HCT116 (cell line): ENCODE data around the gene RSPO1. TPM values are rescaled to one million over a fixed set of nuclear protein-coding genes. Genes with fewer than 3 reads are reported as not detected.

Experiments used
- ATAC-seq: fragments of 200-7000 bp; cut with Tn5 transposase; 2 replicates; pipeline ENCODE4 v1.9.1; 2020; ENCODE audit warnings: mild to moderate bottlenecking, moderate library complexity
- BruUV-seq: library from RNA; stranded (reverse); fragments of 400-500 nt; replicated peaks from 2 replicates; lab custom pipeline; 2021; lab: Mats Ljungman, UMichigan
- CTCF ChIA-PET: fragments of 300-600 bp; sonication (Branson Sonifier 250); formaldehyde crosslinking; loops from one replicate; lab custom pipeline; 2021; ENCODE audit warnings: antibody characterized with exemption; lab: Charles Lee
- POLR2A ChIA-PET: fragments of 300-600, 350-600 bp; sonication (Branson Sonifier 250); formaldehyde crosslinking; loops from one replicate; lab custom pipeline; 2021; ENCODE audit warnings: antibody characterized with exemption; lab: Charles Lee
- RAD21 ChIA-PET, 2 experiments: fragments of 300-600 bp; sonication (Branson Sonifier 250); formaldehyde crosslinking; loops; one replicate each; lab custom pipeline; 2023; ENCODE audit warnings: low total read pairs in 2 of 2; ENCODE audit not compliant: uncharacterized antibody in 2 of 2, unreplicated experiment in 2 of 2, low non-redundant PET in 1 of 2; lab: Charles Lee
- DNase-seq: peaks from one replicate; pipeline ENCODE4 v3.0.0-alpha.2; 2010; ENCODE audit warnings: low read depth, low spot score
- H2AFZ ChIP-seq: fragments of 200-600 bp; shearing (Covaris generic), sonication (generic); 2 replicates; pipeline ENCODE4 v1.6.1; 2017; ENCODE audit warnings: low read depth, mixed run types, mixed read lengths, antibody characterized with exemption, low read length; ENCODE audit not compliant: poor library complexity, severe bottlenecking
- H3K27ac ChIP-seq: 2 replicates; pipeline ENCODE4 v1.5.1; 2012; ENCODE audit warnings: low read depth, low read length
- H3K27me3 ChIP-seq: fragments of 200-600 bp; sonication (generic); 2 replicates; pipeline ENCODE4 v1.6.1; 2016; ENCODE audit warnings: mixed run types, low read length, mixed read lengths; ENCODE audit not compliant: insufficient read depth
- H3K36me3 ChIP-seq, 2 experiments: fragments of 200-500 bp in 1 of 2; fragments of 200-600 bp in 1 of 2; sonication (Bioruptor generic) in 1 of 2; sonication (generic) in 1 of 2; 2 replicates each; pipeline versions ENCODE4 v1.5.1 to v1.6.1; 2014 to 2016; ENCODE audit warnings: low read length in 2 of 2, inconsistent platforms in 1 of 2, mixed read lengths in 1 of 2, mixed run types in 1 of 2; ENCODE audit not compliant: insufficient read depth in 2 of 2, control insufficient read depth in 1 of 2
- H3K4me1 ChIP-seq, 2 experiments: fragments of 200-600 bp in 1 of 2; sonication (generic) in 1 of 2; 2 replicates each; pipeline versions ENCODE4 v1.5.1 to v1.6.1; 2012 to 2017; ENCODE audit warnings: low read length in 2 of 2, inconsistent platforms in 1 of 2, mild to moderate bottlenecking in 1 of 2, mixed read lengths in 1 of 2, mixed run types in 1 of 2, moderate library complexity in 1 of 2; ENCODE audit not compliant: insufficient read depth in 2 of 2, control insufficient read depth in 1 of 2
- H3K4me2 ChIP-seq: fragments of 200-600 bp; sonication (generic); 2 replicates; pipeline ENCODE4 v1.6.1; 2017; ENCODE audit warnings: mixed run types, low read length, mixed read lengths
- H3K4me3 ChIP-seq, 2 experiments: fragments of 200-600 bp in 1 of 2; sonication (generic) in 1 of 2; replicated peaks in 1 of 2; 2 replicates each; pipeline ENCODE4 v1.5.1; 2011 to 2016; ENCODE audit warnings: low read length in 2 of 2, control low read depth in 1 of 2, low read depth in 1 of 2, mild to moderate bottlenecking in 1 of 2, mixed read lengths in 1 of 2, mixed run types in 1 of 2
- H3K79me2 ChIP-seq: fragments of 200-600 bp; sonication (generic); 2 replicates; pipeline ENCODE4 v1.6.1; 2017; ENCODE audit warnings: mild to moderate bottlenecking, mixed run types, low read length, moderate library complexity, mixed read lengths; ENCODE audit not compliant: insufficient read depth
- H3K9ac ChIP-seq: fragments of 200-600 bp; sonication (generic); 2 replicates; pipeline ENCODE4 v1.6.1; 2016; ENCODE audit warnings: low read length, mixed read lengths
- H3K9me2 ChIP-seq: fragments of 200-600 bp; sonication (generic), shearing (Covaris generic); 2 replicates; pipeline ENCODE4 v1.6.1; 2017; ENCODE audit warnings: mixed run types, mild to moderate bottlenecking, moderate library complexity; ENCODE audit not compliant: insufficient read depth
- H3K9me3 ChIP-seq, 2 experiments: fragments of 200-500 bp in 1 of 2; fragments of 200-600 bp in 1 of 2; sonication (Bioruptor generic) in 1 of 2; sonication (generic) in 1 of 2; 2 replicates each; pipeline ENCODE4 v1.6.1; 2014 to 2017; ENCODE audit warnings: low read length in 2 of 2, mixed read lengths in 2 of 2, inconsistent platforms in 1 of 2, low read depth in 1 of 2, mild to moderate bottlenecking in 1 of 2, mixed run types in 1 of 2, moderate library complexity in 1 of 2; ENCODE audit not compliant: control insufficient read depth in 1 of 2, insufficient read depth in 1 of 2
- H4K20me1 ChIP-seq: fragments of 200-600 bp; sonication (generic), shearing (Covaris generic); 2 replicates; pipeline ENCODE4 v1.6.1; 2017; ENCODE audit warnings: mixed run types, mild to moderate bottlenecking, moderate library complexity; ENCODE audit not compliant: insufficient read depth
- CEBPB ChIP-seq: IDR thresholded peaks from 2 replicates; pipeline ENCODE4 v1.6.1; 2012; ENCODE audit warnings: low read depth
- ELF1 ChIP-seq: IDR thresholded peaks from 2 replicates; pipeline ENCODE4 v1.6.1; 2012; ENCODE audit warnings: low read depth, borderline replicate concordance
- EZH2 ChIP-seq: fragments of 200-600 bp; sonication (generic); IDR thresholded peaks from 2 replicates; pipeline ENCODE4 v1.6.1; 2017; ENCODE audit warnings: antibody characterized with exemption, mixed run types
- FOSL1 ChIP-seq: IDR thresholded peaks from 2 replicates; pipeline ENCODE4 v1.6.1; 2012; ENCODE audit warnings: low read depth
- JUND ChIP-seq: IDR thresholded peaks from 2 replicates; pipeline ENCODE4 v1.6.1; 2012
- POLR2A ChIP-seq: IDR thresholded peaks from 2 replicates; pipeline ENCODE4 v1.7.0; 2011; ENCODE audit warnings: borderline replicate concordance; ENCODE audit not compliant: insufficient read depth, insufficient read length; ENCODE audit errors: extremely low read depth
- SIN3A ChIP-seq: IDR thresholded peaks from 2 replicates; pipeline ENCODE4 v1.6.1; 2012; ENCODE audit warnings: low read depth
- SP1 ChIP-seq: IDR thresholded peaks from 2 replicates; pipeline ENCODE4 v1.6.1; 2012; ENCODE audit warnings: low read depth
- YY1 ChIP-seq: IDR thresholded peaks from 2 replicates; pipeline ENCODE4 v1.6.1; 2011; ENCODE audit warnings: low read length, low read depth, moderate library complexity, mild to moderate bottlenecking; ENCODE audit not compliant: insufficient replicate concordance; ENCODE audit errors: extremely low read depth
- intact Hi-C: fragments of 100-400 bp; cut with micrococcal nuclease; formaldehyde crosslinking; loops from 2 replicates; pipeline ENCODE4 v1.10.0; 2022
- total RNA-seq: library from RNA; stranded (reverse); gene quantifications from one replicate; pipeline ENCODE4 v1.2.1, GENCODE V29; 2021; ENCODE audit not compliant: unreplicated experiment

Gene RSPO1
- total RNA-seq, 1 experiment from 2014 or later = 0.15 TPM

GRCh38 chr1:37629726-37630425, 4.8 kb downstream of the RSPO1 start:
- H3K4me1 ChIP-seq = no peaks in the 10 kb centered on the region; a peak in 1 of 4 replicates
- DNase-seq (no peak), ATAC-seq (no peak)
- no peak overlapping the region for H2AFZ ChIP-seq
- POLR2A ChIA-PET = no interaction called here
- no peak overlapping the region for H3K9ac ChIP-seq
- no peaks in the 10 kb centered on the region for H3K9me2 ChIP-seq
- H4K20me1 ChIP-seq = no peaks in the 10 kb centered on the region
- peaks cover 31% of the 10 kb centered on the region for H3K27me3 ChIP-seq
- no peak overlapping the region for H3K27ac ChIP-seq
- H3K4me3 ChIP-seq = no peak overlapping the region
- intact Hi-C loops = no loop called here
- RAD21 ChIA-PET = no interaction called here
- CTCF ChIA-PET = no interaction called here
- no peaks in the 10 kb centered on the region for H3K79me2 ChIP-seq
- no peaks in the 10 kb centered on the region for H3K36me3 ChIP-seq
- BruUV-seq = no TSS peak
- H3K4me2 ChIP-seq = no peak overlapping the region
- TF ChIP-seq POLR2A (no peak), YY1 (no peak), ELF1 (no peak), JUND (no peak), FOSL1 (no peak), SIN3A (no peak), CEBPB (no peak)
- TF ChIP-seq, all 23 proteins: peak for 0
- no peaks in the 10 kb centered on the region for H3K9me3 ChIP-seq

DNA sequence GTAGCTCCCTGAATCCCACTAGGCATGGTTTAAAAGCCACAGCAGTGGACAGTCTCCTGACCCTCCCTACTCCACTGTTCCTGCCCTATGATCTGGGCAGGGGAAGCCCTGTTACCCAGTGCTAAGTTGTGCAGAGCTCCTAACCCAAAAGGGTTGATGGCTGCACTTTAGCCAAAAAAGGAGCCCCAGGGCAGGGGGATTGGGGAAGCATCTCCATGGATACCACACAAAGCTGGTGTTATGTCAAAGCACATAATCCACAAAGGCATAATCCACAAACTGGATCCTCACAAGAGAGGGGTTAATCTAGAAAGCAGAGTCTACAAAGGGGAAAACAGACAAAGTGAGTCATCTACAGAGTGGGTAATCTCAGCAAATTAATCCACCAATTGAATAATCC, 5.7 kb downstream of the RSPO1 start:
- no peak overlapping the region for H3K4me2 ChIP-seq
- ChIA-PET CTCF (no interaction called here), POLR2A (no interaction called here), RAD21 (no interaction called here)
- no peaks in the 10 kb centered on the region for H3K36me3 ChIP-seq
- H3K27me3 ChIP-seq = peaks cover 22% of the 10 kb centered on the region
- no peaks in the 10 kb centered on the region for H3K79me2 ChIP-seq
- H3K27ac ChIP-seq = no peak overlapping the region
- no peaks in the 10 kb centered on the region for H3K9me3 ChIP-seq
- no peaks in the 10 kb centered on the region for H4K20me1 ChIP-seq
- no peak overlapping the region for H3K4me3 ChIP-seq
- H3K9ac ChIP-seq = no peak overlapping the region
- no peak overlapping the region for H2AFZ ChIP-seq
- no peak for DNase-seq
- H3K9me2 ChIP-seq = no peaks in the 10 kb centered on the region
- no peaks in the 10 kb centered on the region for H3K4me1 ChIP-seq
- ATAC-seq = no peak
- intact Hi-C loops = no loop called here
- no TSS peak for BruUV-seq
- TF ChIP-seq POLR2A = no peak
- no peak for TF ChIP-seq ELF1
- TF ChIP-seq EZH2 = no peak
- TF ChIP-seq SP1 = no peak
